ENCODE measurements around the gene SRGAP1. TPM values are rescaled to one million over a fixed set of nuclear protein-coding genes. Genes with fewer than 3 reads are reported as not detected.
A peak's percentile ranks its signal among the peaks of the same experiment; 100 is the strongest.

SRGAP1 gene
- total and polyA plus RNA-seq, 2 of the 13 experiments (the other 11 are each of a cell fraction or from before 2014, with no cell fraction given), result 1.6 to 3.4 TPM

GRCh38 chr12:64054079-64054520 is 209.6 kb downstream of the SRGAP1 start:
- no TSS peak for BruUV-seq (replicated peaks)
- ChIA-PET POLR2A (no interaction called here), CTCF (ENCODE audit: low intra/inter-chr PET ratio, low total read pairs) (no interaction called here)
- no peak overlapping the region for H3K9ac ChIP-seq (ENCODE audit: insufficient read depth, low read depth, low read length)
- no peaks in the 10 kb centered on the region for H3K27me3 ChIP-seq (ENCODE audit: control insufficient read depth in 1 of 2, insufficient read depth in 2 of 2, low read length in 2 of 2)
- in situ Hi-C loops (cut with HindIII; ENCODE audit: extremely low pct_ligation_motif_present, low pct_unique_long_range_greater_than_20kb) (no loop called here), intact Hi-C loops (cut with micrococcal nuclease; ENCODE audit: unreplicated experiment) (no loop called here)
- ATAC-seq, result no peak
- H3K4me2 ChIP-seq (ENCODE audit: low read depth, low read length), result no peak overlapping the region
- no peak for FAIRE-seq
- 94% methylated on average over 4 of the region's 4 CpGs for WGBS (ENCODE audit: low lambda C conversion rate)
- H3K9me3 ChIP-seq (ENCODE audit: low read length), result no peaks in the 10 kb centered on the region
- H3K79me2 ChIP-seq (ENCODE audit: insufficient read depth, low read length), result no peaks in the 10 kb centered on the region
- no peak overlapping the region for H3K27ac ChIP-seq (ENCODE audit: extremely low read length, insufficient read depth, low read length)
- 0 out of 5 replicates have a peak, but pooled peaks cover 0 to 4% of the 10 kb centered on the region in 2 experiments for H3K36me3 ChIP-seq (replicated peaks in 1 of 2; ENCODE audit: control insufficient read depth in 1 of 2, insufficient read depth in 2 of 2, low read length in 2 of 2)
- H2AFZ ChIP-seq (ENCODE audit: low read length), result no peak overlapping the region
- no peaks in the 10 kb centered on the region for H3K4me1 ChIP-seq (ENCODE audit: insufficient read depth, low read length)
- H3K4me3 ChIP-seq (replicated peaks in 1 of 3; ENCODE audit: insufficient read depth in 1 of 3, low read depth in 2 of 3, low read length in 3 of 3), result no peak overlapping the region
- H4K20me1 ChIP-seq (ENCODE audit: insufficient read depth, low read length), result no peaks in the 10 kb centered on the region
- peak; percentile 25; the same call in 1 of the 2 replicates for TF ChIP-seq ATF7 (IDR thresholded peaks at IDR 0.05)
- no peak for TF ChIP-seq ATF7 (CRISPR knock-in tag; IDR thresholded peaks at IDR 0.05)
- TF ChIP-seq AGO2 (optimal IDR thresholded peaks at IDR 0.05; ENCODE audit: low read depth, low read length), result no peak
- no peak for DNase-seq (ENCODE audit: low spot score)

DNA sequence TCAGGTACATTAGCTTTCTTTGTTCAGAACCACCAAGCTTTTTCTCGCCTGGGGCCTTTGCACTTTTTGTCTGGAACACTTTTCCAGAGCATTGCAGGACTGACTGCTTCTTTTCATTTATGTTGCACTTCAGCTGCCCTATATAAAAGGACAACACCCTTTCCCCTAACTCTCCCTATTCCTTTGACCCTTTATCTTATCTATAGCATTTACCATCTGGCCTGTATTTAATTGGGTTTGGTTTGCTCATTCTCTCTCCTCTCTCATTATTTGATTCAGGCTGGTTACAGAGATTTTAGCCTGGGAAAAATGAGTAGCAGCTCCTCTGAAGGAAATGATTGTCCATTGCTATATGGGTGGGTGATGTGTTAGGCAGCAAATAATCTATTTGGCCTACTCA is 212.2 kb downstream of the SRGAP1 start:
- POLR2A ChIA-PET, result no interaction called here
- in situ Hi-C loops (cut with HindIII; ENCODE audit: extremely low pct_ligation_motif_present, low pct_unique_long_range_greater_than_20kb) (no loop called here), intact Hi-C loops (cut with micrococcal nuclease; ENCODE audit: unreplicated experiment) (no loop called here)
- Histone ChIP-seq H3K79me2 (ENCODE audit: insufficient read depth, low read length) (no peaks in the 10 kb centered on the region), H3K9me3 (ENCODE audit: low read length) (no peaks in the 10 kb centered on the region), H3K4me3 (replicated peaks in 1 of 3; ENCODE audit: insufficient read depth in 1 of 3, low read depth in 2 of 3, low read length in 3 of 3) (no peak overlapping the region), H4K20me1 (ENCODE audit: insufficient read depth, low read length) (no peaks in the 10 kb centered on the region), H3K9ac (ENCODE audit: insufficient read depth, low read depth, low read length) (no peak overlapping the region), H3K4me2 (ENCODE audit: low read depth, low read length) (no peak overlapping the region), H3K27ac (ENCODE audit: extremely low read length, insufficient read depth, low read length) (no peak overlapping the region), H3K4me1 (ENCODE audit: insufficient read depth, low read length) (no peaks in the 10 kb centered on the region), H3K36me3 (replicated peaks in 1 of 2; ENCODE audit: control insufficient read depth in 1 of 2, insufficient read depth in 2 of 2, low read length in 2 of 2) (0 out of 5 replicates have a peak, but pooled peaks cover 0 to 4% of the 10 kb centered on the region in 2 experiments), H2AFZ (ENCODE audit: low read length) (no peak overlapping the region), H3K27me3 (ENCODE audit: control insufficient read depth in 1 of 2, insufficient read depth in 2 of 2, low read length in 2 of 2) (no peaks in the 10 kb centered on the region)
- DNase-seq (ENCODE audit: low spot score), result no peak
- BruUV-seq (replicated peaks), result no TSS peak
- CTCF ChIA-PET (ENCODE audit: low intra/inter-chr PET ratio, low total read pairs), result no interaction called here
- no peak for FAIRE-seq
- no peak for ATAC-seq
- 92% methylated on average over 1 of the region's 1 CpG for WGBS (ENCODE audit: low lambda C conversion rate)
- TF ChIP-seq ZNF788 (CRISPR knock-in tag; IDR thresholded peaks at IDR 0.05; ENCODE audit: borderline replicate concordance) (no peak), FLYWCH1 (CRISPR knock-in tag; IDR thresholded peaks at IDR 0.05) (no peak), DMAP1 (CRISPR knock-in tag; IDR thresholded peaks at IDR 0.05) (no peak), ZNF775 (CRISPR knock-in tag; IDR thresholded peaks at IDR 0.05; ENCODE audit: borderline replicate concordance) (no peak), ZBTB37 (CRISPR knock-in tag; IDR thresholded peaks at IDR 0.05) (no peak), EEA1 (CRISPR knock-in tag; IDR thresholded peaks at IDR 0.05; ENCODE audit: borderline replicate concordance) (no peak), MATR3 (CRISPR knock-in tag; IDR thresholded peaks at IDR 0.05) (no peak), ZBTB1 (CRISPR knock-in tag; IDR thresholded peaks at IDR 0.05; ENCODE audit: borderline replicate concordance) (no peak), ZNF431 (CRISPR knock-in tag; IDR thresholded peaks at IDR 0.05; ENCODE audit: borderline replicate concordance, low read depth) (no peak)
